H1 (cell line): ENCODE measurements around the gene GRM7. TPM values are rescaled to one million over a fixed set of nuclear protein-coding genes. Genes with fewer than 3 reads are reported as not detected.

Experiments used
- CTCF ChIA-PET: fragments of 300-600 bp; sonication (Branson Sonifier 250); formaldehyde crosslinking; loops from one replicate; lab custom pipeline; 2021; ENCODE audit not compliant: partially characterized antibody; lab: Charles Lee
- POLR2A ChIA-PET: fragments of 300-600 bp; sonication (Branson Sonifier 250); formaldehyde crosslinking; loops from one replicate; lab custom pipeline; 2021; ENCODE audit warnings: inconsistent platforms; ENCODE audit not compliant: partially characterized antibody; lab: Charles Lee
- DNase-seq, 2 experiments: peaks; one replicate each; pipeline versions ENCODE4 v3.0.0 to v3.0.0-alpha.2; 2010 to 2022; ENCODE audit warnings: low spot score in 2 of 2, low read depth in 1 of 2, mixed read lengths in 1 of 2
- FAIRE-seq: peaks from 2 replicates; lab custom pipeline; 2011; peaks lifted over from hg19 to GRCh38; lab: Jason Lieb, UNC
- H2AFZ ChIP-seq: 2 replicates; pipeline ENCODE4 v1.8.1; 2012; ENCODE audit warnings: low read length, inconsistent platforms
- H2AK5ac ChIP-seq: 2 replicates; pipeline ENCODE4 v1.6.1; 2013; ENCODE audit warnings: low read depth, low read length
- H2BK120ac ChIP-seq: replicated peaks from 2 replicates; pipeline ENCODE3; 2013; ENCODE audit warnings: low read depth, low read length, inconsistent platforms
- H2BK12ac ChIP-seq: 2 replicates; pipeline ENCODE4 v1.6.1; 2013; ENCODE audit warnings: low read depth, low read length
- H2BK15ac ChIP-seq: 2 replicates; pipeline ENCODE4 v1.6.1; 2013; ENCODE audit warnings: low read length
- H2BK20ac ChIP-seq: 2 replicates; pipeline ENCODE4 v1.6.1; 2013; ENCODE audit warnings: low read length
- H2BK5ac ChIP-seq: 2 replicates; pipeline ENCODE4 v1.6.1; 2013; ENCODE audit warnings: low read depth, low read length
- H3K14ac ChIP-seq: 2 replicates; pipeline ENCODE4 v1.6.1; 2013; ENCODE audit warnings: inconsistent platforms; ENCODE audit not compliant: insufficient read length
- H3K18ac ChIP-seq: 2 replicates; pipeline ENCODE4 v1.6.1; 2013; ENCODE audit warnings: low read length; ENCODE audit errors: extremely low read depth
- H3K23ac ChIP-seq: 2 replicates; pipeline ENCODE4 v1.6.1; 2013; ENCODE audit warnings: inconsistent platforms; ENCODE audit not compliant: insufficient read length
- H3K23me2 ChIP-seq: 2 replicates; pipeline ENCODE4 v1.6.1; 2013; ENCODE audit warnings: low read depth, low read length
- H3K27ac ChIP-seq: 2 replicates; pipeline ENCODE4 v1.6.1; 2011; ENCODE audit warnings: low read depth, low read length, inconsistent platforms
- H3K27me3 ChIP-seq, 4 experiments: replicated peaks in 1 of 4; 1 replicate in 1 of 4; 2 replicates in 3 of 4; pipeline versions ENCODE4 v1.6.1 to v1.8.1; 2011 to 2013; ENCODE audit warnings: low read length in 3 of 4, mild to moderate bottlenecking in 3 of 4, inconsistent platforms in 2 of 4, mixed read lengths in 2 of 4, moderate library complexity in 1 of 4; ENCODE audit not compliant: control insufficient read depth in 3 of 4, insufficient read depth in 3 of 4; ENCODE audit errors: extremely low read depth in 1 of 4
- H3K36me3 ChIP-seq, 4 experiments: 2 replicates each; pipeline versions ENCODE4 v1.6.1 to v1.8.1; 2011 to 2013; ENCODE audit warnings: mild to moderate bottlenecking in 4 of 4, low read length in 3 of 4, moderate library complexity in 2 of 4, control low read depth in 1 of 4, inconsistent platforms in 1 of 4; ENCODE audit not compliant: insufficient read depth in 4 of 4, control insufficient read depth in 2 of 4
- H3K4ac ChIP-seq: replicated peaks from 2 replicates; pipeline ENCODE3; 2013; ENCODE audit warnings: low read length, low read depth, mixed read lengths, inconsistent platforms; ENCODE audit not compliant: insufficient read length
- H3K4me1 ChIP-seq, 4 experiments: replicated peaks in 1 of 4; 1 replicate in 1 of 4; 2 replicates in 3 of 4; pipeline versions ENCODE4 v1.6.1 to v1.8.1; 2011 to 2013; ENCODE audit warnings: low read length in 3 of 4, inconsistent platforms in 2 of 4, mixed read lengths in 1 of 4; ENCODE audit not compliant: insufficient read depth in 4 of 4, control insufficient read depth in 3 of 4
- H3K4me2 ChIP-seq, 2 experiments: 2 replicates each; pipeline versions ENCODE4 v1.6.1 to v1.8.1; 2011 to 2013; ENCODE audit warnings: low read depth in 2 of 2, low read length in 2 of 2, control low read depth in 1 of 2, inconsistent platforms in 1 of 2, mild to moderate bottlenecking in 1 of 2; ENCODE audit not compliant: insufficient read depth in 1 of 2
- H3K4me3 ChIP-seq, 4 experiments: fragments of 200-600, 300-600 bp in 1 of 4; sonication (generic), shearing (Covaris generic), sonication (Bioruptor Twin) in 1 of 4; 2 replicates each; pipeline versions ENCODE4 v1.5.1 to v1.8.1; 2011 to 2016; ENCODE audit warnings: low read length in 4 of 4, low read depth in 3 of 4, control low read depth in 2 of 4, inconsistent platforms in 2 of 4, mild to moderate bottlenecking in 2 of 4, mixed read lengths in 1 of 4, moderate library complexity in 1 of 4; ENCODE audit not compliant: insufficient read depth in 2 of 4; ENCODE audit errors: extremely low read depth in 1 of 4
- H3K56ac ChIP-seq: replicated peaks from 2 replicates; pipeline ENCODE3; 2013; ENCODE audit warnings: low read depth, mild to moderate bottlenecking, mixed read lengths, low read length, inconsistent platforms; ENCODE audit not compliant: insufficient read length
- H3K79me1 ChIP-seq: 2 replicates; pipeline ENCODE4 v1.6.1; 2013; ENCODE audit warnings: low read depth, low read length, control low read depth
- H3K79me2 ChIP-seq, 2 experiments: 2 replicates each; pipeline versions ENCODE4 v1.6.1 to v1.8.1; 2012 to 2013; ENCODE audit warnings: low read length in 2 of 2, mild to moderate bottlenecking in 2 of 2, inconsistent platforms in 1 of 2; ENCODE audit not compliant: insufficient read depth in 2 of 2, control insufficient read depth in 1 of 2
- H3K9ac ChIP-seq, 4 experiments: replicated peaks in 1 of 4; 1 replicate in 1 of 4; 2 replicates in 3 of 4; pipeline versions ENCODE4 v1.6.1 to v1.8.1; 2011 to 2013; ENCODE audit warnings: low read depth in 3 of 4, low read length in 3 of 4, control low read depth in 2 of 4, mild to moderate bottlenecking in 2 of 4, moderate library complexity in 2 of 4, inconsistent platforms in 1 of 4; ENCODE audit errors: extremely low read depth in 1 of 4
- H3K9me3 ChIP-seq, 2 experiments: 2 replicates each; pipeline versions ENCODE4 v1.6.1 to v1.8.1; 2012 to 2013; ENCODE audit warnings: mild to moderate bottlenecking in 2 of 2, moderate library complexity in 2 of 2, control low read depth in 1 of 2, inconsistent platforms in 1 of 2, low read depth in 1 of 2, low read length in 1 of 2, mixed read lengths in 1 of 2; ENCODE audit not compliant: insufficient read depth in 2 of 2
- H4K20me1 ChIP-seq, 2 experiments: replicated peaks in 1 of 2; 2 replicates each; pipeline versions ENCODE3 to v1.8.1; 2011 to 2013; ENCODE audit warnings: inconsistent platforms in 2 of 2, low read length in 2 of 2, mild to moderate bottlenecking in 1 of 2; ENCODE audit not compliant: insufficient read depth in 2 of 2, control insufficient read depth in 1 of 2
- H4K5ac ChIP-seq: 2 replicates; pipeline ENCODE4 v1.6.1; 2013; ENCODE audit warnings: low read length, low read depth, mixed read lengths, inconsistent platforms; ENCODE audit not compliant: insufficient read length
- H4K8ac ChIP-seq: 2 replicates; pipeline ENCODE4 v1.8.0; 2013; ENCODE audit warnings: mild to moderate bottlenecking, moderate library complexity, low read length, inconsistent platforms; ENCODE audit not compliant: insufficient read depth; ENCODE audit errors: extremely low read depth
- H4K91ac ChIP-seq: replicated peaks from 2 replicates; pipeline ENCODE3; 2013; ENCODE audit warnings: low read length, mixed read lengths, inconsistent platforms; ENCODE audit not compliant: insufficient read length
- ATF2 ChIP-seq: IDR thresholded peaks from 2 replicates; pipeline ENCODE4 v1.6.1; 2012; ENCODE audit warnings: low read length, inconsistent platforms
- BACH1 ChIP-seq: IDR thresholded peaks from 2 replicates; pipeline ENCODE4 v1.6.1; 2012; ENCODE audit warnings: low read length, improper control_type of control experiment
- CEBPB ChIP-seq: IDR thresholded peaks from 2 replicates; pipeline ENCODE4 v1.6.1; 2012; ENCODE audit warnings: low read depth, low read length
- CHD1 ChIP-seq: IDR thresholded peaks from 2 replicates; pipeline ENCODE4 v1.6.1; 2012; ENCODE audit warnings: low read depth, low read length, improper control_type of control experiment
- HDAC2 ChIP-seq, 2 experiments: fragments of 300-600 bp in 1 of 2; sonication (generic) in 1 of 2; IDR thresholded peaks; 2 replicates each; pipeline ENCODE4 v1.6.1; 2011 to 2012; ENCODE audit warnings: low read depth in 2 of 2, low read length in 2 of 2, mild to moderate bottlenecking in 2 of 2, moderate library complexity in 2 of 2, borderline replicate concordance in 1 of 2, inconsistent platforms in 1 of 2
- HDAC6 ChIP-seq: IDR thresholded peaks from one replicate; pipeline ENCODE4 v1.7.1; 2012; ENCODE audit warnings: low read depth, mild to moderate bottlenecking, inconsistent platforms, low read length, moderate library complexity
- MAX ChIP-seq: IDR thresholded peaks from 2 replicates; pipeline ENCODE4 v1.6.1; 2012; ENCODE audit warnings: inconsistent platforms
- POLR2A ChIP-seq, 2 experiments: IDR thresholded peaks; 1 replicate in 1 of 2; 2 replicates in 1 of 2; pipeline ENCODE4 v1.6.1; 2011; ENCODE audit warnings: low read depth in 2 of 2, low read length in 2 of 2, mild to moderate bottlenecking in 2 of 2; ENCODE audit errors: control extremely low read depth in 1 of 2
- RBBP5 ChIP-seq: IDR thresholded peaks from 2 replicates; pipeline ENCODE4 v1.7.1; 2012; ENCODE audit warnings: low read depth, mild to moderate bottlenecking, inconsistent platforms, low read length, moderate library complexity, borderline replicate concordance
- SAP30 ChIP-seq: fragments of 300-600 bp; sonication (generic); IDR thresholded peaks from 2 replicates; pipeline ENCODE4 v1.7.1; 2012; ENCODE audit warnings: low read length, moderate library complexity, mild to moderate bottlenecking, inconsistent platforms; ENCODE audit not compliant: insufficient read depth, insufficient replicate concordance
- SP1 ChIP-seq: IDR thresholded peaks from 2 replicates; pipeline ENCODE4 v1.6.1; 2011; ENCODE audit warnings: low read depth, low read length
- TCF12 ChIP-seq: IDR thresholded peaks from 2 replicates; pipeline ENCODE4 v1.6.1; 2011; ENCODE audit warnings: low read depth, mild to moderate bottlenecking, low read length
- ZNF274 ChIP-seq: IDR thresholded peaks from 2 replicates; pipeline ENCODE4 v1.7.0; 2012; ENCODE audit warnings: low read length, borderline replicate concordance; ENCODE audit errors: extremely low read depth
- WGBS, 2 experiments: shearing (Covaris generic) in 1 of 2; methylation state at CpG; one replicate each; pipeline versions ENCODE4 v1.1.6 to v1.1.7; 2013 to 2015; ENCODE audit warnings: low lambda C conversion rate in 2 of 2, mixed read lengths in 2 of 2, inconsistent platforms in 1 of 2, low coverage in 1 of 2, missing lambda C conversion rate in 1 of 2; ENCODE audit not compliant: insufficient replicate concordance in 2 of 2, insufficient coverage in 1 of 2, insufficient read length in 1 of 2; ENCODE audit errors: extremely low coverage in 1 of 2, missing lambda C conversion rate in 1 of 2; 5-methylcytosine and 5-hydroxymethylcytosine counted together
- polyA plus RNA-seq, 7 experiments: library from polyadenylated mRNA; depleted of rRNA in 3 of 7; stranded (reverse) in 5 of 7; unstranded in 2 of 7; fragments of >200 nt in 5 of 7; fragments of 200-250 nt in 2 of 7; gene quantifications; 1 replicate in 5 of 7; 2 replicates in 1 of 7; 4 replicates in 1 of 7; pipeline versions ENCODE4 v1.2.1 to v1.2.3, GENCODE V29; 2011 to 2013; ENCODE audit warnings: missing spikeins in 2 of 7, mixed read lengths in 2 of 7
- total RNA-seq: library from RNA; stranded (reverse); fragmentation: NEBNext Ultra II Directional; extraction: Animal tissue kit (Norgen Biotek cat#: 25700); gene quantifications from 2 replicates; pipeline ENCODE4 v1.2.1, GENCODE V29; 2021

GRM7 gene
- total and polyA plus RNA-seq, 2 of the 8 experiments (the other 6 are each of a cell fraction or from before 2014, with no cell fraction given): 0.17 to 0.24 TPM

GRCh38 chr3:7172996-7173395 lies 312.1 kb downstream of the GRM7 start:
- Histone ChIP-seq H2AFZ (no peak overlapping the region), H3K23ac (no peak overlapping the region), H4K20me1 (no peaks in the 10 kb centered on the region), H3K79me2 (no peaks in the 10 kb centered on the region), H3K23me2 (no peaks in the 10 kb centered on the region), H4K91ac (no peak overlapping the region), H2BK20ac (no peak overlapping the region), H3K27me3 (no peaks in the 10 kb centered on the region), H3K9ac (no peak overlapping the region), H2BK5ac (no peak overlapping the region), H2BK120ac (no peak overlapping the region), H3K14ac (no peak overlapping the region), H3K4me1 (no peaks in the 10 kb centered on the region), H3K4ac (no peak overlapping the region), H3K56ac (no peak overlapping the region), H3K36me3 (no peaks in the 10 kb centered on the region), H4K8ac (no peak overlapping the region), H2BK15ac (no peak overlapping the region), H3K79me1 (no peaks in the 10 kb centered on the region), H3K9me3 (0 out of 4 replicates have a peak, but pooled peaks cover 0 to 3% of the 10 kb centered on the region in 2 experiments), H3K27ac (no peak overlapping the region), H4K5ac (no peak overlapping the region), H3K4me2 (no peak overlapping the region), H2AK5ac (no peak overlapping the region), H3K4me3 (no peak overlapping the region), H2BK12ac (no peak overlapping the region), H3K18ac (no peak overlapping the region)
- WGBS, 2 experiments: 85% methylated on average over 4 of the region's 4 CpGs; no CpG with 5 or more reads in 1 of the 2 experiments
- DNase-seq (no peak), FAIRE-seq (no peak)
- ChIA-PET CTCF (interaction anchor here (1.3 kb wide), 1 partner anchor 28 kb away, joined by 4 read pairs; no protein-coding TSS in a partner anchor), POLR2A (no interaction called here)
- TF ChIP-seq SP1: no peak
- no peak for TF ChIP-seq MAX
- TF ChIP-seq RBBP5: no peak
- TF ChIP-seq BACH1: no peak
- no peak for TF ChIP-seq TCF12
- no peak for TF ChIP-seq CEBPB
- no peak for TF ChIP-seq HDAC2 (IDR thresholded peaks at IDR 0.05; ENCODE audit: borderline replicate concordance in 1 of 2, low read depth in 2 of 2, low read length in 2 of 2)
- TF ChIP-seq ATF2: no peak
- no peak for TF ChIP-seq ZNF274
- no peak for TF ChIP-seq POLR2A (IDR thresholded peaks at IDR 0.05; ENCODE audit: control extremely low read depth in 1 of 2, low read depth in 2 of 2, low read length in 2 of 2)
- TF ChIP-seq CHD1: no peak
- no peak for TF ChIP-seq HDAC6
- TF ChIP-seq SAP30: no peak
